Activated T-cell treated with anti-CD3 and anti-CD28 coated beads for 48 hours (primary cell): ENCODE data around the gene PODNL1.

ENCODE experiments used
- DNase-seq: peaks from one replicate; pipeline ENCODE4 v3.0.0-alpha.2; 2020; ENCODE audit warnings: low read depth

PODNL1 gene

DNA sequence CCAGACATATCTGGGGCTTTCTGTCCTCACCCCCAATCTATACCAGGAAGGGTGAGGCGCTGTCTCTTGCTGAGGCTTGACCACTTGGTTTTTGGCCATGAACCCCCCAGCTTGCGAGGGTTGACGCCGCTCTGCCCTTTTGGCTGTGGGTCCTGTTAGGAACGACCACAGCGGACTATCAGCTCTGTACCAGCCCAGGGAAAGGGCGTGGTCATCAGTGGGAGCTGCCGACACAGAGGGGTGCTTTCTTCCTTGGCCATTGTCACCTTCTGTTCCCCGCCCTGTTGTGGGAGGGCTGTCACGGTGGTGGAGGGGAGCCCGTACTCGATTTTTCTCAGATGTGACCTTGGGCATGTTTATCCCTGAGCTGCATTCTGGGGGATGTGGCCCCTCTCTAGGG lies 19.8 kb upstream of the PODNL1 start:
- no peak for DNase-seq

DNA sequence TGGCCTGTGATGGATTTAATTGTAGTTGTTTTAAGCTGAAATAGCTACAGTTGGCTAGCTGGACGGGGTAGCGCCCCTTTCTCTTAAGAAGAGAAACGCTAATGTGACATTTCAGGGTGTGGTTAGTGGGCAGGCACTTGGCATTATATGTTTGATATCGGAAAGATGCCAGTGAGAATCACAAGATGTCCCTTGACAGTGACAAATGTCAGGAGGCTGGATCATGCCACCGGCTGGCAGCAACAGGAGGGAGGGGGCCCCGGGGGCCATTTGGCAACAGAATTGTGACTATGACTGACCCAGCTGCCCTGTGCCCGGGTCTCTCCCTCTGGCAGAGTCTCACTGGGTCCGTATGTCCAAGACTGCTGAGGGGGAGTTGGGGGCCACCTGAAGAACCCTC lies 18.8 kb upstream of the PODNL1 start:
- no peak for DNase-seq

DNA sequence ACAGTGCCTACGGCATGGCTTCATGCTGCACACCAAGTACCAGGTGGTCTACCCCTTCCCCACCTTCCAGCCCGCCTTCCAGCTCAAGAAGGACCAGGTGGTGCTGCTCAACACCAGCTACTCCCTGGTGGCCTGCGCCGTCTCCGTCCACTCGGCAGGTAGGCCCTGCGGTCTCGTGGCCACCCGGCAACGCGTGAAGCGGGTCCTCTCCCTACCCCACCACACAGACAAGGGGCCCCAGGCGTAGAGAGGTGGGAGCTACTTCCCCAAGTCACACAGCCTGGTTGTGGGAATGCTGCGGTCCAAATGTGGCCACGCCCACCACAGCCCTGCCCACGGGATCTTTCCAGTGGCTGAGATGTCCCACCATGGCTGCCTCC lies 18.1 kb upstream of the PODNL1 start:
- no peak for DNase-seq

DNA sequence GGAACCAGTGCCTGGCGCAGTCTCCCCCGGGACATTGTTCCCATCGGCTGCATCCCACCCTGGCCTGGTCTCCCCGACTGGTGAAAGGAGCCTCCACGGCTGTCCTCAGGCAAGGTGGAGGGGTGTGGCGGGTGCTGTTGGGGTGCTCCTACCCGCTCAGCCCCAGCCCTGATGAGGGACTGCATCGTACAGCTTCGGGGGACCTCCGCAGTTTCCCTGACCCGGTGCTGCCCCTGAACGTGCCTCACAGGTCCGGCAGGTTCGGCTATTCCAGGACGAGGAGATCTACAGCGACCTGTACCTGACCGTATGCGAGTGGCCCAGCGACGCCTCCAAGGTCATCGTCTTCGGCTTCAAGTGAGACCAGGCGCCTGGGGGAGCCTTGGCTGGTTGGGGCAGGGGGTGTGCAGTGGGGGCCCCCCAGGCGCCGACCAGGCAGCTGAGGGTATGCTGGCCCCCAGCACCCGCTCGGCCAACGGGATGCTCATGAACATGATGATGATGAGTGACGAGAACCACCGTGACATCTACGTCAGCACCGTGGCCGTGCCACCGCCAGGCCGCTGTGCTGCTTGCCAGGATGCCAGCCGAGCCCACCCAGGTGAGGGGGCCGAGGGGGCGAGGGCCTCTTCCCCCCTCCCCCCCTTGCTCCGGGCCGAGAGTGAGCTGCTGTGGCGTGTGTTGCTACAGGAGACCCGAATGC lies 17.6 kb upstream of the PODNL1 start:
- no peak for DNase-seq

DNA sequence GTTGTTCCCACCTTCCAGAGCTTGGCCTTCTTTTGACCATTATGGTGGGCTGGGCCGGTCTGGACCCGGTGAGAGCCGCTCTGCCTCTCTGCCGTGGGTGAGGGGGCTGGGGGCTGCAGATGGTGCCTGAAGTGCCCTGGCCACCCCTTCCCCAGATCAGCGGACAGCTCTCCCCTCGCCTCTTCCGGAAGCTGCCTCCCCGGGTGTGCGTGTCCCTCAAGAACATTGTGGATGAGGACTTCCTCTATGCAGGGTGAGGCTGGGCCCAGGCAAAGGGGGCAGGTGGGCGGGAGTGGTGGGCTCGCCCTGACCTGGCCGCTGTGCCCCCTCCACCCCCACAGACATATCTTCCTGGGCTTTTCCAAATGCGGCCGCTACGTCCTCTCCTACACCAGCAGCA lies 16.0 kb upstream of the PODNL1 start:
- DNase-seq, result no peak

DNA sequence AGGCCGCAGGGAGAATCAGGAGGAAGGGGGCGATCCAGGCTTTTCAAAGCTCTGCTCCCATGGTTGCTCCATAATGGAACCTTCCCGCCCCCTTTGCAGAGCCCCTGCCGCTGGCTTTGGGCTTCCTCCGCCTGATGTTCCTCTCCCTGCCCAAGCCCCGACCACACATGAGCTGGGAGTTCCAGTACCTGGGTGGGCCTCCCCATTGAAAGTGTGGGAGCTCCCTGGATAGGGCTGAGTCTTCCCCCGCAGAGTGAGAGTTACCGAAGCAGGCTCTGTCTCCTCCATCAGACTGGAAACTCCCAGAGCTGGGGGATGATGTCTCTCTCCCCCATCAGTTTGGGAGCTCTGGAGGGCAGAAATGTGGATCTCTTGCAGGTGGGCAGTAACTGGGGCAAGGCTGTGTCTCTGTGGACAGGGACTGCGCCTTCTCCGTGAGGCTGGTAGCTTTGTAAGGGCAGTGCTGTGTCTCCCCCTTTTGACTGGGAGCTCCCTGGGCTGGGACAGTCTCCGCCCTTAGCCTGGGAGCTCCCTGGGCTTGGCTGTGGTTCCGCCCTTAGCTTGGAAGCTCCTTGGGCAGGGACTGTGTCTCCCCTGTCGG lies 14.8 kb upstream of the PODNL1 start:
- no peak for DNase-seq

DNA sequence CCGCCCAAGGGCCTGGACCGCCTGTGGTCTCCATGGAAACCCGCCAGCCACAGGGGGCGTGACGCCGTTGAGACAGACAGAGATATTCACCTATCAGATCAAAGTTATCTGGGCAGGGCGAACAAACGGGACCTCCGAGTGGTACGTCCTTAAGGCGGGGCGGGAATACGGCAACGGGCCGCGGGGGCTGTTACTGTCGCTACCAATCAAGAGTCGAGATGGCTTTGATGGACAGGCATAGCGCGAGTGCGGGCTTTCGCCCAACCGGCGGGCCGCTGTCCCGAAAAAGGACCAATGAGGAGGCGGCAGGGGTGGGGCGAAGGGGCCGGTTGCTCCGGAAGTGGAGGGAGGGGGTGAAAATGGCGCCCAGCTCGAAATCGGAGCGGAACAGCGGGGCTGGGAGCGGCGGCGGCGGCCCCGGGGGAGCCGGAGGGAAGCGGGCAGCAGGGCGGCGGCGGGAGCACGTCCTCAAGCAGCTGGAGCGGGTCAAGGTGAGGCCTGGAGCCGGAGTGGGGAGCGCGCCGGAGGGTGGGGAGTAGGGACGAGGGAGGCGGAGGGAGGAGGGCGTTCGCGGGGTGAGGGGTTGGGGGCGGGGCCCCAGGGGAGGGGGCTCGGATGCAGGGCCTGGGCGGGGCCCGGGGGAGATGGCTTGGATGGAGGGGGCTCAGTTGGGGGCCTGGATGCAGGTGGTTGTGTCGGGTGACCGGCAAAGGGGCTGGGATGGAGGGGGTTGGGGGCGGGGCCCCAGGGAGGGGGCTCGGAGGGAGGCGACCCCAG lies 14.1 kb upstream of the PODNL1 start, which contains the start of gene DCAF15:
Gene DCAF15 (plus strand): TSS at position 356 of the 777 bp plus-strand sequence. CDS start 4 bp downstream, at position 360.
- DNase-seq, result peak; percentile 97

DNA sequence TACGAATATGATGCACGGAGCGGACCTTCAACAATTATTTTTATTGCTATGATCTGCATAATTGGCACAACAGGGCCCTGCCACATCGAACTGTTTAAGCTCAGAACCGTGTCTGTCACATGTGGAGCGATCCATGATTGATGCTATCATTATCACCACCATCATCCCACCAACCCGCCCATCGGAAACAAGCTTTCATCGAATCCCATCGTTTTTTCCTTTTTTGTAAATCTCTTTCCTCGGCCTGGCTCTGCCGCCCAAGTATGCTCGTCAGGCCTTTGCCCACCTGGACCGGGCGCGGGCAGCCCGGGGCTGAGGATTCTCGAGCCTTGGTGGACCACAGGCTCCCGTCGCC lies 13.6 kb upstream of the PODNL1 start:
- DNase-seq, result no peak

DNA sequence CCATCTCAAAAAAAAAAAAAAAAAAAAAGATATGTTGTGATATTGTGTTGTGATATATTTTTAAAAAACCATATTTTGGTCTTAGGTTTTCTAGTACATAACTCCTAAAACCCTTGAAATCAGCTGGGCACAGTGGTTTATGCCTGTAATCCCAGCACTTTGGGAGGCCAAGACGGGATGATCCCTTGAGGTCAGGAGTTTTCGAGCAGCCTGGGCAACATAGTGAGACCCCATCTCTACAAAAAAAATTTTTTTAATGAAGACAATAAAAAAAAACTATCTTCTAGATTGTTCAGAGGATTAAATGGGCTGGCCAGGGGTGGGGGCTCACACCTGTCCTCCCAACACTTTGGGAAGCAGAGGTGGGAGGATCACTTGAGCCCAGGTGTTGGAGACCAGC lies 12.8 kb upstream of the PODNL1 start:
- DNase-seq, result no peak

DNA sequence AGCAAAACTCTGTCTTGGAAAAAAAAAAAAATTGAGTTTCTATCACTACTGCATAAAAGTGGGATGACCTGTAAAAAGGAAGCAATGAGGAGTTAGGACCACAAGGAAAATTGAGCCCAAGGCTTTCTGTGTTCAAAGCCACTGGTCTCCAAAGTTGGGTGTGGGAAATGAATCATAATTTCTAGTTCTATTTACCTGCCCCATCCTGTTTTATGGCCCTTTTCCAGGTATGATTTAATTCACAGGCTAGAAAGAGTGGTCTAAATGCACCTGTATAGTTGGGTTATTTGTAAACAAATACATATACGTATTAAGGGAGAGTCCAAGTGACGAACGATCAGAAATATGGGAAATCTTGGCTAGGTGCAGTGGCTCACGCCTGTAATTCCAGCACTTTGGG lies 8.2 kb upstream of the PODNL1 start:
- DNase-seq, result no peak

DNA sequence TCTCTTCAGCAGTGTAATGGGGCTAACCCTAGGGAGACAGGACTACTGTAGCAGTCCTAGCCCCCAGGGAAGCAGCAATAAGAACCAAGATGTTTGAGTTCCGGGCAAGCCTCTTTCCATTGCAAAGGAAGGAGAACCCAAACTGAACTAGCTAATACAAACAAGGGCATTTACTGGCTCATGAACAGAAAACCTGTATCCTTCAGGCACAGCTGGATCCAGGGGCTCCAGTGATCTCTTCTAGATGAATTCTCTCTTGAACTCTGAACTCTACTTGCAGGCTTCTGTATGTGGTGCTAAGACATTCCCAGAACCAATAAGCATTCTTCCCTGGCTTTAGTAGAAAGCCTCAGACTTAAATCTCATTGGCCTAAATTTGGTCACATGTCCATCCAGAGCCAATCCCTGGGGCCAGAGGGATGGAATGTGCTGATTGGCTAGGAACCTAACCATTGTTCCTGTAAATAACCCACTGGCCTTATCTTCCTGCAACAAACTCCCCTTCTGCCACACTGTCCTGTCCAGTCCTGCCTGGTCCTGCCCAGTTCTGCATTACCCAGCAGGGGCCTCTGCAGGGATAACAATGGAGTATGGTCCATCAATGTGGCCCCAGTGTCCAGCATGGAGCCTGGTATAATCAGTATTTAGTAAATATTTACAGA lies 3.9 kb upstream of the PODNL1 start:
- DNase-seq, result no peak

DNA sequence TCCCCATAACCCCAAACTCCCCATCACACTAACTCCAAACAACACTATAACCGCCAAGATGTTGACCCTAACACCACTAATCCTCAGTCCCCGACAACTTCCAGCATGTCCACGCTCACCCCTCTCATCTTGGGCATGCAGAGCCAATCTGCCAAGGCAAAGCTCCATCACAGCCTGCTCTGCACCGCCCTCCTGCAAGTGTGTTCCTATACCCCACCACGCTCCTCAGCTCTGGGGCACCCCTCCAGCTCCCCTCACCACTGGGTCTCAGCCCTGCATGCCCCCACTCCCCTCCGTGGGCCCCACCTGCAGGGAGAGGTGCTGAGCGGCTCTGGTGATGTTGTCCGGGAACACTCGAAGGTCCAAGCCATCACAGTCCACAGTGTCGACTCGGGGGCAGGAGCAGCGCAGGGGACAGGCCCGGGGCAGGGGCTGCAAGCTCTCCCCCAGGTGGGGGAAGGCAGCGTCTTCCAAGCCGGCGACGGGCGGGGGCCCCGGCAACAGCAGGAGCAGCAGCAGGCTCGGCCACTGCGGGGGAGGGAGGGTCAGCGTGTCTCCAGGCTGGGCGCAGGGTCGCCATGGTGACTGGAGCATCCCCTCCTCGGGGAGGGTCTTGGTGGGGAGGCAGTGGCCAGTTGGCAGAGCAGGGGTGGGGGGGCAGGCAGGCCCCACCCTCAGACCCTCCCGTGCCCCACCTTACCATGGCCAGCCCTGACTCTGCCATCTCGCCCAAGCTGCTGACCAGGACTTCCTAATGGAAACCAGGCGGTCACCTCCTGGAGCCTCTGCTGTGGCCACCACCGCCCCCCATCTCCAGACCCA lies 527 bp downstream of the PODNL1 start:
- no peak for DNase-seq

DNA sequence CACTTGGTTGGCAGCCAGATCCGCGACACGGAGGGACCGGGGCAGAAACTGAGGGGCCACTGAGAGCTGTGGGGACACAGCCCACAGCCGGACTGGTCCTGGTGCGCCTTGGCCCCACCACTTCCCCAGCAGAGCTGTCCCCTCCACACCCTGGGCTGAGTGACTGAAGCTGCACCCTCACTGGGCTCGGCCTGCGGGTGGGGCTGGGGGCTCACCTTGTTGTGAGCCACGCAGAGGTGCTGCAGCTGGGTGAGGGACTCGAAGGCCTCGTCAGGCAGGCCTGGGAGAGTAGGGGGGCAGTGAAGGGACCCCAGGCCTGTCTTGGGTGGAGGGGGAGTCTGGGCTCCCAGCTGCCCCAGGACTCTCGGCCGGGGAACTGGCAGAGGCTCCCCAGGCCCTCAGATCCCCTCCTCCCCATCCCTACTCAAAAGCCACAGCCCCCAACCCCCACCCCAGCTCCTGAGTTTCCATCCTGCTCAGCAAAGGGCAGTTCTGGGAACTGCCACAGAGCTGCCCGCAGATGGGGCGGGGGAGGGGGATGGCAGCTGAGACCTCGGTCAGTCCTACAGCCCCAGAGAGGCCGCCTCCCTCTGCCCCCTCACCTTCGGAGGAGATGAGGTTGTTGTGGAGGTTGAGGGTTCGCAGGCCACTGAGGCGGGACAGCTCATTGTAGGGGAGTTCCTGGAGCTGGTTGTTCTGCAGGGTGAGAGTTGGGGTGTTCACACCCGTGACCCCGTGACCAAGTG lies 2.3 kb downstream of the PODNL1 start:
- DNase-seq, result no peak

DNA sequence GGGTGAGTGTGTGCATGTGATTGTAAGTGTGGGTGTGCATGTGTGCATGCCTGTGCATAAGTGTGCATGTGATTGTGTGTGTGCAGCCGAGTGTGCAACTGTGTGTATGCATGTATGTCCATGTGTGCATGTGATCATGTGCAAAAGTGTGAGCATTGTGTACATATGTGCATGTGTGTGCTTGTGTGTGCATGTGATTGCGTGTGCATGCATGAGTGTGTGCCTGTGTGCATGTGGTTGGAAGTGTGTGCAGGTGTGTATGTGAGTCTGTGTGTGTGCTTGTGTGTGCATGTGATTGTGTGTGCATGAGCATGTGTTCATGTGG lies 3.5 kb downstream of the PODNL1 start:
- DNase-seq, result no peak

DNA sequence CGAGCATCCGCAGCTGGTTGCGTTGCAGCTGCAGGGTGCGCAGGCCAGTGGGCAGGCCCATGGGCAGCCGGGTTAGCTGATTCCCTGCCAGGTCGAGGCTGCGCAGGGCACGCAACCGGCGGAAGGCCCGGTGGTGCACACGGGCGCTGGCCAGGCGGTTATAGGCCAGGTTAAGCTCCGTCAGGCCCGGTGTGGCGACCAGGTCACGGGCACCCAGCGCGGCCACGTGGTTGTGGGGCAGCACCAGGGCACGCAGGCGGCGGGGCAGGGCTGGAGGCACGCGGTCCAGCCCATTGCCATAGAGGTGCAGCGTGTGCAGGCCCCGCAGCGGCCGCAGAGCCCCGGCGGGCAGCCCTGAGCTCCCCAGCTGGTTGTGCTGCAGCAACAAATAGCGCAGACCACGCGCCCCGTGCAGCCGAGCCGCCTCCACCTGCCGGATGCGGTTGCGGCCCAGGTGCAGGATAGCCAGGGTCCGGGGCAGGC lies 5.3 kb downstream of the PODNL1 start:
- DNase-seq, result no peak

DNA sequence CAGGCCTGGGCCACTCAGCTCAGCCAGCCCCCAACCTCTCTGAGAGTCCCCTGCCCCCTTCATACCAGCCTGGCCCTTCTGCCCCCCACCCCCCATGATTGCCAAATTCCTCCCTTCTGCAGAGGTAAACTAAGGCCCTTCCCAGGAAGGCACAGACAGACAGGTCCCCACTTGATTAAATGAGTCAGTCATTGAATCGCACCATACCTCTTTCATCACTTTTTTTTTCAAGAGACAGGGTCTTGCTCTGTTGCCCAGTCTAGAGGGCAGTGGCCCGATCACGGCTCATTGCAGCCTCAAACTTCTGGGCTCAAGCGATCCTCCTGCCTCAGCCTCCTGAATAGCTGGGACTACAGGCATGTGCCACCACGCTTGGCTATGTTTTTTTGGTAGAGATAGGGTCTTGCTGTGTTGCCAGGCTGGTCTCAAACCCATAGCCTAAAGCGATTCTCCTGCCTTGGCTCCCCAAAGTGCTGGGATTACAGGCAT lies 6.0 kb downstream of the PODNL1 start:
- DNase-seq, result no peak

DNA sequence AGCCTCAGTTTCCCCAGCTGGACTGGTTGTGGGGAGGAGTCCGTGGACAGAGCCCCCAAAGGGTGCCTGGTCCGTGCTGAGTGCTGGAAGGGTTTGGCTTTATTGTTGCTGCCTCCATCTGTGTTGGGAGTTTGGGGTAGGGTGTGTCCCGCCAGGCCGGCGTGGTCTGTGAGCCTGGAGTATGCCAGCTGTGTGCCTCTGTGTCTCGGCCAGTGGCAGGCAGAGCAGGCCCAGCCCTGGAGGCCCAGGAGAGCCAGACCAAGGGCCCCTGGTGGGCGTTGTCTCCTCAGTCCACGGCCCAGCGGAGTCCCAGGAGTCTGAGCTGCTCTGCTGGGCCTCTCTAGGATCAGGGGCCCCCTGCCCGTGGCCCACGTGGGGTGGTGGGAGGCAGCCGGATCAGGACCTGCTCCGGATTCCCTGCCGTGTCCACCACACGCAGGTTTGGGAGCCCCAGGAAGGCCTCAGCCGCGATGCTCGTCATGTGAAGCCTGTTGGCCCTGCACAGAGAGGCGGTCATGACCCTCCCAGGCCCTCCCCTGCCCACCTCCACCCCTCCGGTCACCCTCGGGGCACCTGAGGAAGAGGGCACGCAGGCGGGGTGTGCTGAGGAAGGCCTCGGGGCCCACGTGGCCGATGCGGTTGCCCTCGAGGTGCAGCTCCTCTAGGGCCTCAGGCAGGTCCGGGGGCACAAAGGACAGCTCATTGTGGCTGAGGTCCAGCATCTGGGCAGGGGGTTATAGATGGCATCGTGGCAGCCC lies 6.6 kb downstream of the PODNL1 start:
- no peak for DNase-seq

DNA sequence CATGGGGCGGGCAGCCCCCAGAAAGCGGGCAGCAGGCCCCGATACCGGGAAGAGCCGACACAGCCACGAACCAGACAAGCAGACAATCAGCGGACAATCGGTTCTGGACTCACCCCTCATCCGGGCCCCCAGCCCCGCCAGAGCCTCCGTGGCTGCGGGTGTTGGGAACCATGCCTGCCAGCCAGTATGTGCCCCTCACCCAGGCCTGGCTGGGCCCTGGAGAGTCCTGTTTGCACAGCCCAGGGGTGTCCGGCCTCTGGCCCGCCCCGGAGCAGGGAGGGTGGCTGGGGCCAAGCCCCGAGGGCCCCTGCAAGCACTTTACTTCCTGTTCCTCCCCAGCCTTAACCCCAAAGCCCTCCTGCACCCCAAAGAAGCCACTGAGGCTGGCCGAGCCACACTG lies 7.8 kb downstream of the PODNL1 start:
- no peak for DNase-seq

DNA sequence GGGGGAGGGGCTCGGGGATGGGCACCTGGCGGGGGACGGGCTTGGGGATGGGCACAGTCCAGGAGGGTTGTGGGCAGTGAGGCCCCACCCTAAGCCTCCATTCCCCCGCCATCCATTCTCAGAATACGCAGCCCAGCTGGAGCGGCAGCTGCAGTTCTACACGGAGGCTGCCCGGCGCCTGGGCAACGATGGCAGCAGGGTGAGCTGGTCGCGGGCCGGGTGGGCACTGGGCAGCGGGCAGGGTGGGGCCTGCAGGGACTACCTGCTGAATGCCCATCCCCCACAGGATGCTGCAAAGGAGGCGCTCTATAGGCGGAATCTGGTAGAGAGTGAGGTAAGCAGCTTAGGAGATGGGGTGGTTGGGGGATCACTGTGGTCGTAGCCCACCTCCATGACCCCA lies 8.3 kb downstream of the PODNL1 start:
- no peak for DNase-seq

DNA sequence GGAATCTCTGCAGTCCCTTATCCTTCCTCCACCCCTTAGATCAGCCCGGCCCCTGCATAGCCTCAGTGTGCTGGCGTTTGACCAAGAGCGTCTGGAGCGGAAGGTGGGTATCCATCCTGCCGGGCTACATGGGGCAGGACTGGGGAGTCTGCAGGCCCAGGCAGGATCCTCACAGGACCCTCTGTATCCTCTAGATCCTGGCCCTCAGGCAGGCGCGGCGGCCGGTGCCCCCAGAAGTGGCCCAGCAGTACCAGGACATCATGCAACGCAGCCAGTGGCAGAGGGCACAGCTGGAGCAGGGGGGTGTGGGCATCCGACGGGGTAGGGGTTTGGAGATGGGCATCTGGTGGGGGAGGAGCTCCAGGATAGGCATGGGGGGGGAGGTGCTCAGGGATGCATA lies 8.9 kb downstream of the PODNL1 start:
- DNase-seq, result no peak
